ENCODE results near the gene OPN4.

Gene OPN4

GRCh38 chr10:86688398-86688921 is 34.1 kb downstream of the OPN4 start:
- Mint-ChIP-seq H3K4me1 (ENCODE audit: low read depth) (peaks cover 13% of the 10 kb centered on the region), H3K4me3 (no peak overlapping the region), H3K9me3 (no peaks in the 10 kb centered on the region), H3K36me3 (ENCODE audit: low read depth) (no peaks in the 10 kb centered on the region), H3K27ac (no peak overlapping the region), H3K27me3 (peaks cover 7% of the 10 kb centered on the region)
- intact Hi-C loops (cut with micrococcal nuclease), result loop anchor here (1.0 kb wide), 1 partner anchor 211 kb away; no protein-coding TSS in a partner anchor

- Mint-ChIP-seq H3K36me3 (ENCODE audit: low read depth) (no peaks in the 10 kb centered on the region), H3K27me3 (peaks cover 8% of the 10 kb centered on the region), H3K27ac (no peak overlapping the region), H3K4me3 (no peak overlapping the region), H3K9me3 (no peaks in the 10 kb centered on the region), H3K4me1 (ENCODE audit: low read depth) (peaks cover 13% of the 10 kb centered on the region)
- intact Hi-C loops (cut with micrococcal nuclease), result no loop called here
Measured at GRCh38 chr10:86689146-86689545, 34.8 kb downstream of the OPN4 start.

- H3K36me3 Mint-ChIP-seq (ENCODE audit: low read depth), result no peaks in the 10 kb centered on the region
- peaks cover 13% of the 10 kb centered on the region for H3K4me1 Mint-ChIP-seq (ENCODE audit: low read depth)
- intact Hi-C loops (cut with micrococcal nuclease), result no loop called here
- no peaks in the 10 kb centered on the region for H3K9me3 Mint-ChIP-seq
- no peak overlapping the region for H3K4me3 Mint-ChIP-seq
- peaks cover 10% of the 10 kb centered on the region for H3K27me3 Mint-ChIP-seq
- H3K27ac Mint-ChIP-seq, result no peak overlapping the region
Measured at GRCh38 chr10:86690231-86690630, 35.9 kb downstream of the OPN4 start.

GRCh38 chr10:86690657-86691084 is 36.3 kb downstream of the OPN4 start:
- Mint-ChIP-seq H3K4me1 (ENCODE audit: low read depth) (peaks cover 13% of the 10 kb centered on the region), H3K27ac (no peak overlapping the region), H3K27me3 (peaks cover 10% of the 10 kb centered on the region), H3K36me3 (ENCODE audit: low read depth) (no peaks in the 10 kb centered on the region), H3K9me3 (no peaks in the 10 kb centered on the region), H3K4me3 (no peak overlapping the region)
- intact Hi-C loops (cut with micrococcal nuclease), result no loop called here

GRCh38 chr10:86691333-86692022 is 37.1 kb downstream of the OPN4 start:
- H3K4me1 Mint-ChIP-seq (ENCODE audit: low read depth), result peaks cover 13% of the 10 kb centered on the region
- no peaks in the 10 kb centered on the region for H3K36me3 Mint-ChIP-seq (ENCODE audit: low read depth)
- no peak overlapping the region for H3K4me3 Mint-ChIP-seq
- intact Hi-C loops (cut with micrococcal nuclease), result no loop called here
- no peaks in the 10 kb centered on the region for H3K9me3 Mint-ChIP-seq
- peaks cover 12% of the 10 kb centered on the region for H3K27me3 Mint-ChIP-seq
- no peak overlapping the region for H3K27ac Mint-ChIP-seq

GRCh38 chr10:86692023-86692514 is 37.7 kb downstream of the OPN4 start:
- H3K27me3 Mint-ChIP-seq, result peaks cover 10% of the 10 kb centered on the region

GRCh38 chr10:86692664-86693063 is 38.3 kb downstream of the OPN4 start:
- H3K4me1 Mint-ChIP-seq (ENCODE audit: low read depth), result peaks cover 13% of the 10 kb centered on the region
- peaks cover 10% of the 10 kb centered on the region for H3K27me3 Mint-ChIP-seq
- H3K9me3 Mint-ChIP-seq, result no peaks in the 10 kb centered on the region
- H3K27ac Mint-ChIP-seq, result no peak overlapping the region
- H3K4me3 Mint-ChIP-seq, result no peak overlapping the region
- no peaks in the 10 kb centered on the region for H3K36me3 Mint-ChIP-seq (ENCODE audit: low read depth)
- intact Hi-C loops (cut with micrococcal nuclease), result no loop called here

More at GRCh38 chr10:86692023-86692514, 37.7 kb downstream of the OPN4 start:
- Mint-ChIP-seq H3K4me3 (no peak overlapping the region), H3K36me3 (ENCODE audit: low read depth) (no peaks in the 10 kb centered on the region), H3K4me1 (ENCODE audit: low read depth) (peaks cover 13% of the 10 kb centered on the region), H3K27ac (no peak overlapping the region), H3K9me3 (no peaks in the 10 kb centered on the region)
- intact Hi-C loops (cut with micrococcal nuclease), result no loop called here

- H3K27me3 Mint-ChIP-seq, result peaks cover 10% of the 10 kb centered on the region
- H3K4me1 Mint-ChIP-seq (ENCODE audit: low read depth), result peaks cover 12% of the 10 kb centered on the region
- no peak overlapping the region for H3K27ac Mint-ChIP-seq
- H3K9me3 Mint-ChIP-seq, result no peaks in the 10 kb centered on the region
- no peaks in the 10 kb centered on the region for H3K36me3 Mint-ChIP-seq (ENCODE audit: low read depth)
- intact Hi-C loops (cut with micrococcal nuclease), result no loop called here
- H3K4me3 Mint-ChIP-seq, result no peak overlapping the region
Measured at GRCh38 chr10:86693275-86693674, 38.9 kb downstream of the OPN4 start.

GRCh38 chr10:86693721-86694369 is 39.5 kb downstream of the OPN4 start:
- intact Hi-C loops (cut with micrococcal nuclease), result no loop called here
- peaks cover 10% of the 10 kb centered on the region for H3K27me3 Mint-ChIP-seq
- no peak overlapping the region for H3K4me3 Mint-ChIP-seq
- H3K4me1 Mint-ChIP-seq (ENCODE audit: low read depth), result peaks cover 6% of the 10 kb centered on the region
- no peak overlapping the region for H3K27ac Mint-ChIP-seq
- H3K36me3 Mint-ChIP-seq (ENCODE audit: low read depth), result no peaks in the 10 kb centered on the region
- H3K9me3 Mint-ChIP-seq, result no peaks in the 10 kb centered on the region

GRCh38 chr10:86698207-86698940 is 44.0 kb downstream of the OPN4 start:
- peaks cover 7% of the 10 kb centered on the region for H3K27me3 Mint-ChIP-seq
- no peaks in the 10 kb centered on the region for H3K4me1 Mint-ChIP-seq (ENCODE audit: low read depth)
- intact Hi-C loops (cut with micrococcal nuclease), result no loop called here
- no peaks in the 10 kb centered on the region for H3K36me3 Mint-ChIP-seq (ENCODE audit: low read depth)
- H3K27ac Mint-ChIP-seq, result no peak overlapping the region
- H3K4me3 Mint-ChIP-seq, result no peak overlapping the region
- no peaks in the 10 kb centered on the region for H3K9me3 Mint-ChIP-seq

GRCh38 chr10:86699125-86699524 is 44.8 kb downstream of the OPN4 start:
- H3K36me3 Mint-ChIP-seq (ENCODE audit: low read depth), result no peaks in the 10 kb centered on the region
- H3K27ac Mint-ChIP-seq, result no peak overlapping the region
- H3K4me1 Mint-ChIP-seq (ENCODE audit: low read depth), result no peaks in the 10 kb centered on the region
- H3K9me3 Mint-ChIP-seq, result no peaks in the 10 kb centered on the region
- intact Hi-C loops (cut with micrococcal nuclease), result no loop called here
- no peak overlapping the region for H3K4me3 Mint-ChIP-seq
- peaks cover 4% of the 10 kb centered on the region for H3K27me3 Mint-ChIP-seq

GRCh38 chr10:86699541-86699940 is 45.2 kb downstream of the OPN4 start:
- Mint-ChIP-seq H3K27ac (no peak overlapping the region), H3K4me1 (ENCODE audit: low read depth) (no peaks in the 10 kb centered on the region), H3K27me3 (peaks cover 4% of the 10 kb centered on the region)

GRCh38 chr10:86699991-86700840 is 45.9 kb downstream of the OPN4 start:
- Mint-ChIP-seq H3K27me3 (peaks cover 1% of the 10 kb centered on the region), H3K27ac (no peak overlapping the region), H3K4me1 (ENCODE audit: low read depth) (no peaks in the 10 kb centered on the region), H3K4me3 (no peak overlapping the region), H3K36me3 (ENCODE audit: low read depth) (no peaks in the 10 kb centered on the region), H3K9me3 (no peaks in the 10 kb centered on the region)
- intact Hi-C loops (cut with micrococcal nuclease), result no loop called here

More at GRCh38 chr10:86699541-86699940, 45.2 kb downstream of the OPN4 start:
- Mint-ChIP-seq H3K36me3 (ENCODE audit: low read depth) (no peaks in the 10 kb centered on the region), H3K4me3 (no peak overlapping the region), H3K9me3 (no peaks in the 10 kb centered on the region)
- intact Hi-C loops (cut with micrococcal nuclease), result no loop called here

All from dendritic cell treated with granulocyte-macrophage colony-stimulating factor and Interleukin-4, amounts not matched to agents 40 ng/mL and 50 ng/mL, for 4 days (primary cell).